H1 (cell line): ENCODE measurements around the gene PFDN1. TPM values are rescaled to one million over a fixed set of nuclear protein-coding genes. Genes with fewer than 3 reads are reported as not detected.

Experiments used
- JUN ChIP-seq: IDR thresholded peaks from 2 replicates; pipeline ENCODE4 v1.6.1; 2011; ENCODE audit warnings: low read depth, mild to moderate bottlenecking, improper control_type of control experiment, low read length
- KDM5A ChIP-seq: fragments of 200-600 bp; IDR thresholded peaks from 2 replicates; pipeline ENCODE4 v1.7.1; 2012; ENCODE audit warnings: mild to moderate bottlenecking, low read length, inconsistent platforms, mixed read lengths
- MAX ChIP-seq: IDR thresholded peaks from 2 replicates; pipeline ENCODE4 v1.6.1; 2012; ENCODE audit warnings: inconsistent platforms
- PHF8 ChIP-seq: fragments of 200-600 bp; sonication (generic); conservative IDR thresholded peaks from 2 replicates; pipeline ENCODE4 v1.7.1; 2012; ENCODE audit warnings: low read depth, mild to moderate bottlenecking, inconsistent platforms, low read length, moderate library complexity
- POLR2AphosphoS5 ChIP-seq: IDR thresholded peaks from 2 replicates; pipeline ENCODE4 v1.6.1; 2011; ENCODE audit warnings: low read depth, low read length
- polyA plus RNA-seq, 7 experiments: library from polyadenylated mRNA; depleted of rRNA in 3 of 7; stranded (reverse) in 5 of 7; unstranded in 2 of 7; fragments of >200 nt in 5 of 7; fragments of 200-250 nt in 2 of 7; gene quantifications; 1 replicate in 5 of 7; 2 replicates in 1 of 7; 4 replicates in 1 of 7; pipeline versions ENCODE4 v1.2.1 to v1.2.3, GENCODE V29; 2011 to 2013; ENCODE audit warnings: missing spikeins in 2 of 7, mixed read lengths in 2 of 7
- total RNA-seq: library from RNA; stranded (reverse); fragmentation: NEBNext Ultra II Directional; extraction: Animal tissue kit (Norgen Biotek cat#: 25700); gene quantifications from 2 replicates; pipeline ENCODE4 v1.2.1, GENCODE V29; 2021

The PFDN1 gene
- total and polyA plus RNA-seq, 2 of the 8 experiments (the other 6 are each of a cell fraction or from before 2014, with no cell fraction given): 53.0 to 89.6 TPM

- TF ChIP-seq PHF8: no peak
- TF ChIP-seq JUN: no peak
- TF ChIP-seq POLR2AphosphoS5: no peak
- TF ChIP-seq MAX: no peak
- no peak for TF ChIP-seq KDM5A
Observed at GRCh38 chr5:140253985-140254384, 48.9 kb downstream of the PFDN1 start (continued).
